Effector memory CD4-positive, alpha-beta T cell (primary cell): ENCODE measurements around the gene KRT80.

Source experiments
- DNase-seq, 3 donors: peaks; one replicate each; pipeline ENCODE4 v3.0.0-alpha.2; 2020
- H3K27ac ChIP-seq: 2 replicates; pipeline ENCODE4 v1.7.0; 2013; ENCODE audit warnings: mild to moderate bottlenecking, low read length, moderate library complexity; ENCODE audit not compliant: insufficient read depth, poor library complexity, severe bottlenecking
- H3K27me3 ChIP-seq: replicated peaks from 2 replicates; pipeline ENCODE4 v1.7.0; 2013; ENCODE audit warnings: mild to moderate bottlenecking, low read length; ENCODE audit not compliant: insufficient read depth, control insufficient read depth, poor library complexity, severe bottlenecking
- H3K36me3 ChIP-seq: 2 replicates; pipeline ENCODE4 v1.7.0; 2013; ENCODE audit warnings: mild to moderate bottlenecking, low read length, moderate library complexity; ENCODE audit not compliant: control insufficient read depth, insufficient read depth
- H3K4me1 ChIP-seq: 2 replicates; pipeline ENCODE4 v1.7.0; 2013; ENCODE audit warnings: low read length, mild to moderate bottlenecking; ENCODE audit not compliant: control insufficient read depth, insufficient read depth, poor library complexity, severe bottlenecking
- H3K4me3 ChIP-seq: 2 replicates; pipeline ENCODE4 v1.7.0; 2013; ENCODE audit warnings: low read length, low read depth, mild to moderate bottlenecking; ENCODE audit not compliant: insufficient read depth, poor library complexity, severe bottlenecking
- H3K9me3 ChIP-seq: 2 replicates; pipeline ENCODE4 v1.7.0; 2013; ENCODE audit warnings: mild to moderate bottlenecking, low read length, moderate library complexity; ENCODE audit not compliant: control insufficient read depth

Gene KRT80

GRCh38 chr12:52187206-52187605, 4.6 kb downstream of the KRT80 start:
- no peak for DNase-seq

DNA sequence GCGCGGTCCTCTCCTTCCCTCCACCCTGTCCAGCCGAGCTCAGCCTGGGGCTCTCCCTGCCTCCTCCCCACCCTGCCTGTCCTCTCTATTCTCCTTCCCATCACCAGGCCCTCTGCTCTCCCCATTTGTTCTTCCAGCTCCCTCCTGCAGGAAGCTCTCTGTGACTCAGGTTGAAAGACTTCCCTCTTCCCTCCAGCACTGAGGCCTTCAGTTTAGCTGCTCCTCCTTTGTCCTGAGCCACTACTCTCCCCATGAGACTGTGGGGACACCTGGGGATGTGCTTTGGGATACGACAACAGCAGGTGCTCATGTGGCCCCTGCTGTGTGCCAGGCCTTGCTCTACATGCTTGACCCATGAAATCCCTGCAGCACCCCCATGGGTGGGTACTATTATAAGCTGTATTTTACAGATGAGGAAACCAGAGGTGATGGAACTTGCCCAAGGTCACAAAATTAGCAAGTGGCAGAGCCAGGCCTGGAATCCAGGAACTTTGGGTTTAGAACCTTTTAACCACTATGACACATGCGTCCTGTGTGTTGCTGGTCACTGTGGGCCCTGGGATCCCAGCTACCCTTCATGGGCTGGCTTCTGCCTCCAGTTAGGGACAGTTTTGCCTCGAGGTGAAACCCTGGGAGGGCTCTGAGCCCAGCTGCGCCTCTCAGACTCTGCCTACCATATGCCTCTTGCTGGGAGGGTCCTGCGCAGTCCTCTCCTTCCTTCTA, 5.5 kb downstream of the KRT80 start:
- DNase-seq: no peak
- H3K4me1 ChIP-seq: no peaks in the 10 kb centered on the region
- H3K27ac ChIP-seq: no peak overlapping the region

More at GRCh38 chr12:52187206-52187605, 4.6 kb downstream of the KRT80 start:
- Histone ChIP-seq H3K27ac (no peak overlapping the region), H3K4me3 (no peak overlapping the region), H3K4me1 (no peaks in the 10 kb centered on the region), H3K27me3 (no peaks in the 10 kb centered on the region), H3K36me3 (no peaks in the 10 kb centered on the region), H3K9me3 (no peaks in the 10 kb centered on the region)

GRCh38 chr12:52185400-52185967, 6.3 kb downstream of the KRT80 start:
- Histone ChIP-seq H3K27ac (no peak overlapping the region), H3K4me1 (no peaks in the 10 kb centered on the region), H3K36me3 (no peaks in the 10 kb centered on the region), H3K27me3 (no peaks in the 10 kb centered on the region), H3K4me3 (no peak overlapping the region), H3K9me3 (no peaks in the 10 kb centered on the region)
- DNase-seq: no peak

More for the DNA sequence above, 5.5 kb downstream of the KRT80 start:
- H3K27me3 ChIP-seq: no peaks in the 10 kb centered on the region
- H3K4me3 ChIP-seq: no peak overlapping the region
- no peaks in the 10 kb centered on the region for H3K9me3 ChIP-seq
- H3K36me3 ChIP-seq: no peaks in the 10 kb centered on the region

GRCh38 chr12:52184813-52185212, 7.0 kb downstream of the KRT80 start:
- Histone ChIP-seq H3K36me3 (no peaks in the 10 kb centered on the region), H3K27ac (no peak overlapping the region), H3K4me3 (no peak overlapping the region), H3K27me3 (no peaks in the 10 kb centered on the region), H3K9me3 (no peaks in the 10 kb centered on the region), H3K4me1 (no peaks in the 10 kb centered on the region)
- DNase-seq: no peak

DNA sequence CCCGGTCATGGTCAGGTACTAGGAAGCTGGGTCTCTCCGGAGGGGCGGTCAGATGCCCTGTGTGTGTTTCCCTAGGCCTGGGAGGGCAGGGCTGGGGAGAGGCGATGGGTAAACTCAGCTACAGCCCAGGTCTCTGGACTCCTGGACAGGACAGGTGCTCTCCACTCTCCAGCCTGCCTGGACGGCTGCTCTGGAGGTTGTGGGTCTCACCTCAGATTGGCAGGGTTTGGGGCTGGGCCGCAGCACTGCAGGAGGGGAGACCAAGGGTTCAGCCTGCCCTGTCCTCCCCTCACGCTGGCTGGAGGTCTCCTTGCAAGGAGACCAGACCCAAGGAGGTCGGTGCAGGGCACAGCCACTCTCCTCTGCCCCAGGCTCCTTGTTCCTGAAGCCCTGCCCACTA, 7.8 kb downstream of the KRT80 start:
- Histone ChIP-seq H3K27me3 (no peaks in the 10 kb centered on the region), H3K27ac (no peak overlapping the region), H3K9me3 (no peaks in the 10 kb centered on the region), H3K36me3 (no peaks in the 10 kb centered on the region), H3K4me3 (no peak overlapping the region), H3K4me1 (no peaks in the 10 kb centered on the region)
- no peak for DNase-seq

GRCh38 chr12:52183544-52183910, 8.3 kb downstream of the KRT80 start:
- Histone ChIP-seq H3K36me3 (no peaks in the 10 kb centered on the region), H3K9me3 (no peaks in the 10 kb centered on the region), H3K4me1 (no peaks in the 10 kb centered on the region), H3K27me3 (no peaks in the 10 kb centered on the region), H3K27ac (no peak overlapping the region), H3K4me3 (no peak overlapping the region)
- DNase-seq: no peak

DNA sequence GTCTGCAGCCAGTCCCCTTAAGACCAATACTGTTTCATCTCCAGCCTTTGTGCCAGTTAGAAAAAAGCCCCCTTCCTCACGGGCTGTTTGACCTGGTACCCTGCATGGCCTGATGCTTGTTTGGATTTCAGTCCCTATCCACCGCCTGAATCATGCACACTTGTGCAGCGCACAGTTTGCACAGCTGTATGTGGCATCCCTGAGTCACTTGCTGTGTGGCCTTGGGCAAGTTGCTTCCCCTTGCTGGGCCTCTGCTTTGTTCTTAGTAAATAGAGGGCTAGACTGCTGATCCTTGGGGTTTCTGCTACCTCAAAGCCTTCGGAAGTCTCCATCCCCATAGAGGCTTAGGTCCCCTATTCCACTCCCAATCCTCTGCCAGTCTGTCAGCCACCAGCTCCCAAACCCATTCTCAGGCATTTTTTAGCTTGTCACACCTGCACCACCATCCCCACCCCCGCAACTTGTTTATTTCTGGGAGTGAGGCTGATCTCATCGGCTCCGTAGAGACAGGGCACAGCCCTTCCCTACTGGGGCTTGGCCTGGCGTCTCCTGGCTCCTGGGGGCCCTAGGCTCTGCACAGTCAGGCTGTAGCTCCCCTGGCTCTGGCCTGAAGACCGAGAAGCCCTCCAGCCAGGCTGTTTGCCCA, 8.8 kb downstream of the KRT80 start:
- no peak overlapping the region for H3K27ac ChIP-seq
- H3K9me3 ChIP-seq: no peaks in the 10 kb centered on the region
- no peaks in the 10 kb centered on the region for H3K27me3 ChIP-seq
- no peaks in the 10 kb centered on the region for H3K4me1 ChIP-seq
- DNase-seq: no peak
- no peak overlapping the region for H3K4me3 ChIP-seq
- H3K36me3 ChIP-seq: no peaks in the 10 kb centered on the region

DNA sequence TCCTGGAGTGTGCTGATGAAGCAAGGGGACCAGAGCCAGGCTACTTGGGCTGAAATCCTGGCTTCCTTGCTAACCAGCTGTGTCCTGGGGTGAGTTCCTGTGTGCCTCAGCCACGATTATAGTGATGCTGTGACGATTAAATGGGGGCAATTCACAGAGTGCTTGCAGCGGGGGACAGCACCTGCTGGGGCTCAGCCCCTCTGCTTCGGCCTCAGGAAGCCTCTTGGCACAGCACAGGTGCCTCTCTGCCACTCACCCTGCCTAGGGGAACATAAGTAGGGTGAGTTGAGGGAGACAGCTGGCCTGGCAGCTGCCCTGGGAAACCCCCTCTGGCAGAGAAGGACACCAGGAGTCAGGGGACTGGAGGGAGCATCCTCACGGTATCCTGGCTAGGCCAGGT, 9.4 kb downstream of the KRT80 start:
- no peak overlapping the region for H3K4me3 ChIP-seq
- no peaks in the 10 kb centered on the region for H3K27me3 ChIP-seq
- H3K9me3 ChIP-seq: no peaks in the 10 kb centered on the region
- no peak for DNase-seq
- no peak overlapping the region for H3K27ac ChIP-seq
- H3K36me3 ChIP-seq: no peaks in the 10 kb centered on the region
- no peaks in the 10 kb centered on the region for H3K4me1 ChIP-seq

DNA sequence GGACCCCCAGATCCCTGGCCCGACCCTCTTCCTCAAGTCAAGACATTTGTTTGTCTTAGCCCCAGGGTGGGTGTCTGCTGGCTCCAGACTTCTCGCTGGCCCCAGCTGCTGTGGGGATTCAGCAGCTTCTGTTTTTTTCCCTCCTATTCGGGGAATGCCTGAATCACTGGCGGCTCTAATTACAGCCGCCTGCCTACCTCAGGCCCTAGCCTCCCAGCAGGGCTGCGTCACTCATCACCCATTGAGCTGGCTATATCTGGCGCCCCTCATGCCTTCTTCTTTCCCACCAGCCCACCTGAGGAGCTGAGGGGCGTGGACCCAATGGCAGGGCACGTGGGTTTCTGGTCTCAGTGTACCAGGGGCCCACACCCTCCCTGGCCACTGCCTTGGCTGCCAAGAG, 10.1 kb downstream of the KRT80 start:
- H3K9me3 ChIP-seq: no peaks in the 10 kb centered on the region
- no peak overlapping the region for H3K27ac ChIP-seq
- no peak for DNase-seq
- no peaks in the 10 kb centered on the region for H3K27me3 ChIP-seq
- H3K4me1 ChIP-seq: no peaks in the 10 kb centered on the region
- no peaks in the 10 kb centered on the region for H3K36me3 ChIP-seq
- no peak overlapping the region for H3K4me3 ChIP-seq

- H3K4me3 ChIP-seq: no peak overlapping the region
- no peak for DNase-seq
- no peaks in the 10 kb centered on the region for H3K36me3 ChIP-seq
- H3K9me3 ChIP-seq: no peaks in the 10 kb centered on the region
- H3K4me1 ChIP-seq: no peaks in the 10 kb centered on the region
- H3K27ac ChIP-seq: no peak overlapping the region
- H3K27me3 ChIP-seq: no peaks in the 10 kb centered on the region
These were observed 10.7 kb downstream of the KRT80 start for GRCh38 chr12:52180971-52181628.
